Endothelial cell of umbilical vein (primary cell): Measurements from ENCODE around the gene NDUFAF2. TPM values are rescaled to one million over a fixed set of nuclear protein-coding genes. Genes with fewer than 3 reads are reported as not detected.

Source experiments
- BruUV-seq: library from RNA; stranded (reverse); fragments of 400-500 nt; replicated peaks from 2 replicates; lab custom pipeline; 2021; lab: Mats Ljungman, UMichigan
- CTCF ChIA-PET: fragments of 300-600, 350-600 bp; sonication (Branson Sonifier 250); formaldehyde crosslinking; loops from one replicate; lab custom pipeline; 2021; ENCODE audit warnings: antibody characterized with exemption, inconsistent platforms; lab: Charles Lee
- POLR2A ChIA-PET: fragments of 300-600, 350-600 bp; sonication (Branson Sonifier 250); formaldehyde crosslinking; loops from one replicate; lab custom pipeline; 2021; ENCODE audit warnings: antibody characterized with exemption, inconsistent platforms; lab: Charles Lee
- DNase-seq: peaks from one replicate; pipeline ENCODE4 v3.0.0-alpha.2; 2011; ENCODE audit warnings: low read depth, low spot score
- FAIRE-seq: peaks from 2 replicates; lab custom pipeline; 2011; peaks lifted over from hg19 to GRCh38; lab: Jason Lieb, UNC
- H2AFZ ChIP-seq: 2 replicates; pipeline ENCODE4 v1.6.0; 2012; ENCODE audit warnings: low read depth, low read length, control low read depth, inconsistent platforms
- H3K27ac ChIP-seq: 2 replicates; pipeline ENCODE4 v1.5.1; 2011; ENCODE audit warnings: low read depth, mild to moderate bottlenecking, control low read depth, low read length, moderate library complexity; ENCODE audit not compliant: insufficient read depth
- H3K27me3 ChIP-seq, 2 experiments: 2 replicates each; pipeline versions ENCODE4 v1.6.0 to v1.6.1; 2011; ENCODE audit warnings: low read length in 2 of 2, mixed read lengths in 1 of 2; ENCODE audit not compliant: control insufficient read depth in 2 of 2, insufficient read depth in 2 of 2
- H3K36me3 ChIP-seq, 2 experiments: 2 replicates in 1 of 2; 3 replicates in 1 of 2; pipeline ENCODE4 v1.5.1; 2011; ENCODE audit warnings: low read length in 2 of 2, mild to moderate bottlenecking in 1 of 2, moderate library complexity in 1 of 2; ENCODE audit not compliant: control insufficient read depth in 2 of 2, insufficient read depth in 2 of 2; ENCODE audit errors: extremely low read depth in 1 of 2
- H3K4me1 ChIP-seq: 3 replicates; pipeline ENCODE4 v1.5.1; 2011; ENCODE audit warnings: mild to moderate bottlenecking, low read length; ENCODE audit not compliant: control insufficient read depth, insufficient read depth; ENCODE audit errors: extremely low read depth
- H3K4me2 ChIP-seq: 2 replicates; pipeline ENCODE4 v1.6.1; 2011; ENCODE audit warnings: low read length, control low read depth, mixed read lengths; ENCODE audit not compliant: insufficient read depth
- H3K4me3 ChIP-seq, 3 experiments: fragments of 200-600 bp in 1 of 3; sonication (generic), shearing (Covaris generic) in 1 of 3; replicated peaks in 1 of 3; 2 replicates each; pipeline ENCODE4 v1.5.1; 2011 to 2016; ENCODE audit warnings: control low read depth in 3 of 3, low read length in 3 of 3, mild to moderate bottlenecking in 2 of 3, inconsistent platforms in 1 of 3, low read depth in 1 of 3, moderate library complexity in 1 of 3; ENCODE audit not compliant: insufficient read depth in 1 of 3
- H3K79me2 ChIP-seq: 2 replicates; pipeline ENCODE4 v1.6.0; 2012; ENCODE audit warnings: low read length, inconsistent platforms; ENCODE audit not compliant: control insufficient read depth, insufficient read depth
- H3K9ac ChIP-seq: replicated peaks from 2 replicates; pipeline ENCODE3; 2011; ENCODE audit warnings: low read length, control low read depth; ENCODE audit not compliant: insufficient read depth; ENCODE audit errors: extremely low read depth
- H3K9me1 ChIP-seq: replicated peaks from 3 replicates; pipeline ENCODE4 v1.6.0; 2011; ENCODE audit warnings: mild to moderate bottlenecking, low read length; ENCODE audit not compliant: control insufficient read depth, insufficient read depth; ENCODE audit errors: extremely low read depth
- H3K9me3 ChIP-seq: replicated peaks from 2 replicates; pipeline ENCODE4 v1.5.1; 2012; ENCODE audit warnings: low read length, inconsistent platforms; ENCODE audit not compliant: control insufficient read depth, insufficient read depth
- H4K20me1 ChIP-seq: replicated peaks from 2 replicates; pipeline ENCODE3; 2011; ENCODE audit warnings: mild to moderate bottlenecking, low read length; ENCODE audit not compliant: control insufficient read depth, insufficient read depth; ENCODE audit errors: extremely low read depth
- EZH2 ChIP-seq: IDR thresholded peaks from 2 replicates; pipeline ENCODE4 v1.6.1; 2012; ENCODE audit warnings: borderline replicate concordance, low read depth, mild to moderate bottlenecking, moderate library complexity, low read length, inconsistent platforms; ENCODE audit not compliant: severe bottlenecking
- FOS ChIP-seq: IDR thresholded peaks from 2 replicates; pipeline ENCODE4 v1.6.1; 2011; ENCODE audit warnings: mild to moderate bottlenecking, low read length, moderate library complexity, borderline replicate concordance; ENCODE audit not compliant: insufficient read depth
- GATA2 ChIP-seq: IDR thresholded peaks from 2 replicates; pipeline ENCODE4 v1.7.0; 2011; ENCODE audit warnings: low read depth, mild to moderate bottlenecking, moderate library complexity, mixed read lengths, low read length; ENCODE audit not compliant: insufficient read length, insufficient read depth
- JUN ChIP-seq: IDR thresholded peaks from 2 replicates; pipeline ENCODE4 v1.6.1; 2011; ENCODE audit warnings: borderline replicate concordance, low read depth; ENCODE audit not compliant: insufficient read length, insufficient read depth
- MAX ChIP-seq: IDR thresholded peaks from 2 replicates; pipeline ENCODE4 v1.6.1; 2011; ENCODE audit not compliant: insufficient read depth, insufficient read length
- MYC ChIP-seq: IDR thresholded peaks from one replicate; pipeline ENCODE4 v1.6.1; 2011; ENCODE audit warnings: mild to moderate bottlenecking, low read depth, low read length
- POLR2A ChIP-seq: IDR thresholded peaks from 2 replicates; pipeline ENCODE4 v1.6.1; 2012; ENCODE audit warnings: low read depth, mild to moderate bottlenecking, control low read depth, low read length
- POLR2AphosphoS5 ChIP-seq: IDR thresholded peaks from 2 replicates; pipeline ENCODE4 v1.6.1; 2012; ENCODE audit warnings: low read depth, mild to moderate bottlenecking, control low read depth, low read length, moderate library complexity; ENCODE audit not compliant: insufficient read depth
- dilution Hi-C: fragments of 300-500 bp; cut with MboI; formaldehyde crosslinking; loops from one replicate; pipeline ENCODE4 v1.15.0; 2019; ENCODE audit warnings: low sequenced_read_pairs; ENCODE audit not compliant: extremely low pct_ligation_motif_present
- intact Hi-C: fragments of 100-400 bp; cut with micrococcal nuclease; formaldehyde crosslinking; loops from one replicate; pipeline ENCODE4 v1.10.0; 2022
- polyA plus RNA-seq, 4 experiments: library from polyadenylated mRNA; depleted of rRNA in 3 of 4; stranded (reverse) in 3 of 4; unstranded in 1 of 4; fragments of >200 nt; gene quantifications; 2 replicates each; pipeline versions ENCODE4 v1.2.1 to v1.2.3, GENCODE V29; 2011 to 2012; ENCODE audit warnings: missing spikeins in 1 of 4
- total RNA-seq: library from RNA; stranded (reverse); gene quantifications from 2 replicates; pipeline ENCODE4 v1.2.3, GENCODE V29; 2021
- TF ChIP-seq, protein P1 (sequence below), 2 donors: IDR thresholded peaks; 1 replicate in 1 of 2; 2 replicates in 1 of 2; pipeline ENCODE4 v1.5.1; 2011; ENCODE audit warnings: low read length in 2 of 2, mild to moderate bottlenecking in 2 of 2, moderate library complexity in 2 of 2, control low read depth in 1 of 2, inconsistent platforms in 1 of 2, low read depth in 1 of 2; ENCODE audit not compliant: insufficient read depth in 1 of 2; ENCODE audit errors: extremely low read depth in 1 of 2

The NDUFAF2 gene
- total and polyA plus RNA-seq, 2 donors (not counting 3 experiments of a cell fraction or from before 2014, with no cell fraction given) = 10.7 to 39.9 TPM

DNA sequence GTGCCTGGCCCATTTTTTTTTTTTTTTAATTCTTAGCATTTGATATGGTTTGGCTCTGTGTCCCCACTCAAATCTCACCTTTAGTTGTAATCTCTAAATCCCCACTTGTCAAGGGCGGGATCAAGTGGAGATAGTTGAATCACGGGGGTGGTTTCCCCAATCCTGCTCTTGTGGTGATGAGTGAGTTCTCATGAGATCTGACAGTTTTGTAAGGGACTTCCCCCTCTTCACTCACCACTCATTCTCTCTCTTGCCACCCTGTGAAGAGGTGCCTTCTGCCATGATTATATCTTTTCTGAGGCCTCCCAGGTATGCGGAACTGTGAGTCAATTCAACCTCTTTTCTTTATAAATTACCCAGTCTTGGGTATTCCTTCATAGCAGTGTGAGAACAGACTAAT is 27.2 kb downstream of the NDUFAF2 start:
- BruUV-seq = no TSS peak
- no peaks in the 10 kb centered on the region for H3K4me1 ChIP-seq
- no peak overlapping the region for H3K27ac ChIP-seq
- H3K27me3 ChIP-seq = no peaks in the 10 kb centered on the region
- FAIRE-seq = no peak
- H3K4me3 ChIP-seq = no peak overlapping the region
- H3K36me3 ChIP-seq = no peaks in the 10 kb centered on the region
- no peaks in the 10 kb centered on the region for H3K9me3 ChIP-seq
- POLR2A ChIA-PET = no interaction called here
- no peaks in the 10 kb centered on the region for H3K9me1 ChIP-seq
- dilution Hi-C loops (no loop called here), intact Hi-C loops (no loop called here)
- H2AFZ ChIP-seq = no peak overlapping the region
- peaks cover 24% of the 10 kb centered on the region for H3K79me2 ChIP-seq
- H4K20me1 ChIP-seq = no peaks in the 10 kb centered on the region
- H3K9ac ChIP-seq = no peak overlapping the region
- no peak overlapping the region for H3K4me2 ChIP-seq
- TF ChIP-seq MYC (no peak), EZH2 (no peak), MAX (no peak), POLR2A (no peak), POLR2AphosphoS5 (no peak), GATA2 (no peak), FOS (no peak), JUN (no peak)
- TF ChIP-seq, protein P1, sequence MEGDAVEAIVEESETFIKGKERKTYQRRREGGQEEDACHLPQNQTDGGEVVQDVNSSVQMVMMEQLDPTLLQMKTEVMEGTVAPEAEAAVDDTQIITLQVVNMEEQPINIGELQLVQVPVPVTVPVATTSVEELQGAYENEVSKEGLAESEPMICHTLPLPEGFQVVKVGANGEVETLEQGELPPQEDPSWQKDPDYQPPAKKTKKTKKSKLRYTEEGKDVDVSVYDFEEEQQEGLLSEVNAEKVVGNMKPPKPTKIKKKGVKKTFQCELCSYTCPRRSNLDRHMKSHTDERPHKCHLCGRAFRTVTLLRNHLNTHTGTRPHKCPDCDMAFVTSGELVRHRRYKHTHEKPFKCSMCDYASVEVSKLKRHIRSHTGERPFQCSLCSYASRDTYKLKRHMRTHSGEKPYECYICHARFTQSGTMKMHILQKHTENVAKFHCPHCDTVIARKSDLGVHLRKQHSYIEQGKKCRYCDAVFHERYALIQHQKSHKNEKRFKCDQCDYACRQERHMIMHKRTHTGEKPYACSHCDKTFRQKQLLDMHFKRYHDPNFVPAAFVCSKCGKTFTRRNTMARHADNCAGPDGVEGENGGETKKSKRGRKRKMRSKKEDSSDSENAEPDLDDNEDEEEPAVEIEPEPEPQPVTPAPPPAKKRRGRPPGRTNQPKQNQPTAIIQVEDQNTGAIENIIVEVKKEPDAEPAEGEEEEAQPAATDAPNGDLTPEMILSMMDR (IDR thresholded peaks at IDR 0.05; ENCODE audit: extremely low read depth in 1 of 2, insufficient read depth in 1 of 2, low read depth in 1 of 2, low read length in 2 of 2) = no peak
- no peak for DNase-seq
- CTCF ChIA-PET = interaction anchor here (1.2 kb wide), 1 partner anchor 14 kb away, joined by 7 read pairs; no protein-coding TSS in a partner anchor
